Neural cell (in vitro differentiated cells): ENCODE measurements around the gene HCST. TPM values are rescaled to one million over a fixed set of nuclear protein-coding genes. Genes with fewer than 3 reads are reported as not detected.

ENCODE experiments used
- H2AFZ ChIP-seq: fragments of 200-600, 300-800 bp; sonication (generic), shearing (Covaris generic); 2 replicates; pipeline ENCODE4 v1.6.0; 2014; ENCODE audit warnings: low read depth, mild to moderate bottlenecking, antibody characterized with exemption, low read length, moderate library complexity
- H3F3A ChIP-seq: fragments of 200-600 bp; shearing (Covaris generic); 2 replicates; pipeline ENCODE4 v1.6.1; 2016; ENCODE audit warnings: mild to moderate bottlenecking, moderate library complexity, mixed read lengths, antibody characterized with exemption, low read length; ENCODE audit not compliant: insufficient read depth, poor library complexity, severe bottlenecking
- H3K27ac ChIP-seq: fragments of 200-600, 300-800 bp; sonication (generic), shearing (Covaris generic); 2 replicates; pipeline ENCODE4 v1.5.1; 2014; ENCODE audit warnings: mild to moderate bottlenecking, low read length, moderate library complexity
- H3K27me3 ChIP-seq: fragments of 300-800, 200-600 bp; sonication (generic), shearing (Covaris generic); 2 replicates; pipeline ENCODE4 v1.6.0; 2014; ENCODE audit warnings: mild to moderate bottlenecking, low read depth, low read length, moderate library complexity; ENCODE audit not compliant: insufficient read depth
- H3K36me3 ChIP-seq: fragments of 300-800, 200-600 bp; sonication (generic), shearing (Covaris generic); 2 replicates; pipeline ENCODE4 v1.5.1; 2014; ENCODE audit warnings: mild to moderate bottlenecking, antibody characterized with exemption, low read length, moderate library complexity; ENCODE audit not compliant: insufficient read depth
- H3K4me2 ChIP-seq: fragments of 300-800, 200-600 bp; sonication (generic), shearing (Covaris generic); 2 replicates; pipeline ENCODE4 v1.6.0; 2014; ENCODE audit warnings: mild to moderate bottlenecking, low read length
- H3K4me3 ChIP-seq: fragments of 300-800, 200-600 bp; sonication (generic), shearing (Covaris generic); 2 replicates; pipeline ENCODE4 v1.5.1; 2014; ENCODE audit warnings: mild to moderate bottlenecking, low read length, moderate library complexity
- H3K79me2 ChIP-seq: fragments of 200-600 bp; shearing (Covaris generic); replicated peaks from 2 replicates; pipeline ENCODE4 v1.6.0; 2014; ENCODE audit warnings: mild to moderate bottlenecking, low read length, moderate library complexity; ENCODE audit not compliant: insufficient read depth
- H3K9ac ChIP-seq: fragments of 300-800, 200-600 bp; sonication (generic), shearing (Covaris generic); 2 replicates; pipeline ENCODE4 v1.6.1; 2016; ENCODE audit warnings: mild to moderate bottlenecking, low read length, mixed read lengths
- H3K9me2 ChIP-seq: fragments of 200-600 bp; shearing (Covaris generic); 2 replicates; pipeline ENCODE4 v1.6.1; 2016; ENCODE audit warnings: mild to moderate bottlenecking, low read length, mixed read lengths; ENCODE audit not compliant: insufficient read depth
- H3K9me3 ChIP-seq: fragments of 200-600, 300-800 bp; sonication (generic), shearing (Covaris generic); 2 replicates; pipeline ENCODE4 v1.6.1; 2016; ENCODE audit warnings: mild to moderate bottlenecking, mixed run types, low read length, moderate library complexity, mixed read lengths
- H4K20me1 ChIP-seq: fragments of 200-600 bp; shearing (Covaris generic); 2 replicates; pipeline ENCODE4 v1.6.1; 2016; ENCODE audit warnings: mild to moderate bottlenecking, mixed run types; ENCODE audit not compliant: insufficient read depth
- CTCF ChIP-seq: fragments of 450-650 bp; IDR thresholded peaks from 2 replicates; pipeline ENCODE4 v1.5.1; 2014; ENCODE audit warnings: antibody characterized with exemption, mild to moderate bottlenecking, moderate library complexity; ENCODE audit not compliant: poor library complexity, severe bottlenecking
- EP300 ChIP-seq: fragments of 450-650 bp; conservative IDR thresholded peaks from 2 replicates; pipeline ENCODE4 v1.6.1; 2014; ENCODE audit warnings: antibody characterized with exemption, mild to moderate bottlenecking, moderate library complexity; ENCODE audit not compliant: poor library complexity, severe bottlenecking
- EZH2 ChIP-seq: fragments of 200-600, 300-800 bp; shearing (Covaris generic), sonication (generic); IDR thresholded peaks from 2 replicates; pipeline ENCODE4 v1.6.1; 2014; ENCODE audit warnings: antibody characterized with exemption, low read length, borderline replicate concordance, mild to moderate bottlenecking; ENCODE audit not compliant: insufficient read depth, poor library complexity, severe bottlenecking
- MXI1 ChIP-seq: fragments of 450-650 bp; conservative IDR thresholded peaks from 2 replicates; pipeline ENCODE4 v1.6.1; 2014; ENCODE audit warnings: antibody characterized with exemption, mild to moderate bottlenecking; ENCODE audit not compliant: poor library complexity, severe bottlenecking
- POLR2AphosphoS5 ChIP-seq: IDR thresholded peaks from 2 replicates; pipeline ENCODE4 v1.6.1; 2012
- RAD21 ChIP-seq: fragments of 450-650 bp; conservative IDR thresholded peaks from 2 replicates; pipeline ENCODE4 v1.6.1; 2014; ENCODE audit warnings: antibody characterized with exemption, mild to moderate bottlenecking, moderate library complexity
- REST ChIP-seq: IDR thresholded peaks from 2 replicates; pipeline ENCODE4 v1.6.1; 2012; ENCODE audit warnings: borderline replicate concordance
- SMC3 ChIP-seq: fragments of 450-650 bp; conservative IDR thresholded peaks from 2 replicates; pipeline ENCODE4 v1.6.1; 2014; ENCODE audit warnings: antibody characterized with exemption, mild to moderate bottlenecking, moderate library complexity; ENCODE audit not compliant: poor library complexity
- TAF1 ChIP-seq: IDR thresholded peaks from 2 replicates; pipeline ENCODE4 v1.6.1; 2012; ENCODE audit warnings: low read depth
- polyA plus RNA-seq: library from polyadenylated mRNA; depleted of rRNA; stranded (reverse); fragments of >200 nt; gene quantifications from 2 replicates; pipeline ENCODE4 v1.2.3, GENCODE V29; 2014

HCST gene
- polyA plus RNA-seq, 1 donor from 2014 or later = not detected

- H3K4me3 ChIP-seq = peak overlapping the region; percentile 21
- no peaks in the 10 kb centered on the region for H3K36me3 ChIP-seq
Measured at GRCh38 chr19:35940078-35940775, 37.9 kb downstream of the HCST start.

GRCh38 chr19:35940839-35941238 lies 38.5 kb downstream of the HCST start:
- H3K4me3 ChIP-seq = no peak overlapping the region
- TF ChIP-seq SMC3 = no peak
- TF ChIP-seq TAF1 = no peak
- no peak for TF ChIP-seq RAD21
- no peak for TF ChIP-seq MXI1
- TF ChIP-seq EP300 = no peak
- no peak for TF ChIP-seq CTCF
- no peak for TF ChIP-seq EZH2

More at GRCh38 chr19:35940078-35940775, 37.9 kb downstream of the HCST start:
- Histone ChIP-seq H3K27ac (no peak overlapping the region), H3K27me3 (no peaks in the 10 kb centered on the region), H4K20me1 (no peaks in the 10 kb centered on the region), H3K4me2 (no peak overlapping the region), H3K79me2 (peaks cover 28% of the 10 kb centered on the region), H3K9ac (no peak overlapping the region), H3F3A (no peaks in the 10 kb centered on the region), H3K9me2 (no peaks in the 10 kb centered on the region), H3K9me3 (no peaks in the 10 kb centered on the region), H2AFZ (no peak overlapping the region)
- TF ChIP-seq SMC3 (no peak), CTCF (no peak), TAF1 (no peak), REST (no peak), MXI1 (no peak), EZH2 (no peak), EP300 (no peak), RAD21 (no peak), POLR2AphosphoS5 (no peak)

More at GRCh38 chr19:35940839-35941238, 38.5 kb downstream of the HCST start:
- Histone ChIP-seq H3K36me3 (no peaks in the 10 kb centered on the region), H3K27me3 (no peaks in the 10 kb centered on the region), H3K79me2 (peaks cover 22% of the 10 kb centered on the region), H3K27ac (no peak overlapping the region), H3K4me2 (no peak overlapping the region), H3K9ac (no peak overlapping the region), H3K9me3 (no peaks in the 10 kb centered on the region), H2AFZ (no peak overlapping the region), H3F3A (no peaks in the 10 kb centered on the region), H4K20me1 (no peaks in the 10 kb centered on the region), H3K9me2 (no peaks in the 10 kb centered on the region)
